ENCODE data around the gene TMPRSS2.

Gene TMPRSS2

GRCh38 chr21:41444703-41445464 is 63.1 kb downstream of the TMPRSS2 start:
- no peak for TF ChIP-seq CTCF (IDR thresholded peaks at IDR 0.05; ENCODE audit: borderline replicate concordance, insufficient read depth, low read depth, low read length)
- H3K4me3 ChIP-seq (ENCODE audit: low read depth, low read length) = no peak overlapping the region

- TF ChIP-seq CTCF (IDR thresholded peaks at IDR 0.05; ENCODE audit: borderline replicate concordance, insufficient read depth, low read depth, low read length) = no peak
- no peak overlapping the region for H3K4me3 ChIP-seq (ENCODE audit: low read depth, low read length)
These were observed 64.4 kb downstream of the TMPRSS2 start for GRCh38 chr21:41443562-41443961.

GRCh38 chr21:41442481-41443186 is 65.3 kb downstream of the TMPRSS2 start:
- no peak overlapping the region for H3K4me3 ChIP-seq (ENCODE audit: low read depth, low read length)
- no peak for TF ChIP-seq CTCF (IDR thresholded peaks at IDR 0.05; ENCODE audit: borderline replicate concordance, insufficient read depth, low read depth, low read length)

- no peak for TF ChIP-seq CTCF (IDR thresholded peaks at IDR 0.05; ENCODE audit: borderline replicate concordance, insufficient read depth, low read depth, low read length)
- H3K4me3 ChIP-seq (ENCODE audit: low read depth, low read length) = no peak overlapping the region
These were observed 66.4 kb downstream of the TMPRSS2 start for GRCh38 chr21:41441546-41441945.

GRCh38 chr21:41439248-41439647 is 68.7 kb downstream of the TMPRSS2 start:
- no peak for TF ChIP-seq CTCF (IDR thresholded peaks at IDR 0.05; ENCODE audit: borderline replicate concordance, insufficient read depth, low read depth, low read length)
- no peak overlapping the region for H3K4me3 ChIP-seq (ENCODE audit: low read depth, low read length)

GRCh38 chr21:41438425-41439113 is 69.4 kb downstream of the TMPRSS2 start:
- no peak for TF ChIP-seq CTCF (IDR thresholded peaks at IDR 0.05; ENCODE audit: borderline replicate concordance, insufficient read depth, low read depth, low read length)
- H3K4me3 ChIP-seq (ENCODE audit: low read depth, low read length) = no peak overlapping the region

Data from GM12875 (cell line).